ENCODE results near the gene KCTD16.

Gene KCTD16

GRCh38 chr5:144284931-144285502, 114.3 kb downstream of the KCTD16 start:
- no peak for DNase-seq (ENCODE audit: low read depth)

GRCh38 chr5:144289277-144289676, 118.6 kb downstream of the KCTD16 start:
- no peak for DNase-seq (ENCODE audit: low read depth)

- DNase-seq (ENCODE audit: low read depth): no peak
Observed at GRCh38 chr5:144292029-144292428, 121.4 kb downstream of the KCTD16 start.

GRCh38 chr5:144295284-144295683, 124.6 kb downstream of the KCTD16 start:
- no peak for DNase-seq (ENCODE audit: low read depth)

GRCh38 chr5:144297081-144297480, 126.4 kb downstream of the KCTD16 start:
- DNase-seq (ENCODE audit: low read depth): no peak

GRCh38 chr5:144298658-144299057, 128.0 kb downstream of the KCTD16 start:
- DNase-seq (ENCODE audit: low read depth): no peak

- no peak for DNase-seq (ENCODE audit: low read depth)
Observed at GRCh38 chr5:144304688-144305087, 134.0 kb downstream of the KCTD16 start.

- peak; percentile 50 for DNase-seq (ENCODE audit: low read depth)
Observed at GRCh38 chr5:144307736-144308135, 137.1 kb downstream of the KCTD16 start.

GRCh38 chr5:144308174-144308573, 137.5 kb downstream of the KCTD16 start:
- no peak for DNase-seq (ENCODE audit: low read depth)

GRCh38 chr5:144308906-144309670, 138.4 kb downstream of the KCTD16 start:
- peak; percentile 78 for DNase-seq (ENCODE audit: low read depth)

- DNase-seq (ENCODE audit: low read depth): no peak
Observed at GRCh38 chr5:144310621-144311020, 139.9 kb downstream of the KCTD16 start.

- DNase-seq (ENCODE audit: low read depth): no peak
Observed at GRCh38 chr5:144313147-144313726, 142.6 kb downstream of the KCTD16 start.

GRCh38 chr5:144315026-144315425, 144.4 kb downstream of the KCTD16 start:
- DNase-seq (ENCODE audit: low read depth): no peak

- DNase-seq (ENCODE audit: low read depth): no peak
Observed at GRCh38 chr5:144315994-144316634, 145.4 kb downstream of the KCTD16 start.

- no peak for DNase-seq (ENCODE audit: low read depth)
Observed at GRCh38 chr5:144318011-144318410, 147.3 kb downstream of the KCTD16 start.

- no peak for DNase-seq (ENCODE audit: low read depth)
Observed at GRCh38 chr5:144318460-144318859, 147.8 kb downstream of the KCTD16 start.

GRCh38 chr5:144323181-144323580, 152.5 kb downstream of the KCTD16 start:
- no peak for DNase-seq (ENCODE audit: low read depth)

GRCh38 chr5:144325532-144325931, 154.9 kb downstream of the KCTD16 start:
- DNase-seq (ENCODE audit: low read depth): no peak

- DNase-seq (ENCODE audit: low read depth): peak; percentile 5
Observed at GRCh38 chr5:144328494-144328893, 157.8 kb downstream of the KCTD16 start.

- no peak for DNase-seq (ENCODE audit: low read depth)
Observed at GRCh38 chr5:144328980-144329379, 158.3 kb downstream of the KCTD16 start.

- DNase-seq (ENCODE audit: low read depth): peak; percentile 11
Observed at GRCh38 chr5:144329681-144330080, 159.0 kb downstream of the KCTD16 start.

- DNase-seq (ENCODE audit: low read depth): no peak
Observed at GRCh38 chr5:144331361-144331760, 160.7 kb downstream of the KCTD16 start.

- peak; percentile 11 for DNase-seq (ENCODE audit: low read depth)
Observed at GRCh38 chr5:144332265-144332664, 161.6 kb downstream of the KCTD16 start.
